Caco-2 (cell line): ENCODE data around the gene ADAM30. TPM values are rescaled to one million over a fixed set of nuclear protein-coding genes. Genes with fewer than 3 reads are reported as not detected.

Source experiments
- BruUV-seq: library from RNA; stranded (reverse); fragments of 400-500 nt; replicated peaks from 2 replicates; lab custom pipeline; 2021; lab: Mats Ljungman, UMichigan
- CTCF ChIA-PET: fragments of 300-600 bp; sonication (Branson Sonifier 250); formaldehyde crosslinking; loops from one replicate; lab custom pipeline; 2022; ENCODE audit warnings: antibody characterized with exemption; lab: Charles Lee
- POLR2A ChIA-PET: fragments of 300-600 bp; sonication (Branson Sonifier 250); formaldehyde crosslinking; loops from one replicate; lab custom pipeline; 2022; ENCODE audit warnings: antibody characterized with exemption; lab: Charles Lee
- DNase-seq, 2 experiments: peaks; one replicate each; pipeline versions ENCODE4 v3.0.0 to v3.0.0-alpha.2; 2020 to 2022
- H3K27me3 ChIP-seq: replicated peaks from 2 replicates; pipeline ENCODE4 v1.6.0; 2011; ENCODE audit warnings: low read length; ENCODE audit not compliant: control insufficient read depth, insufficient read depth
- H3K36me3 ChIP-seq: 2 replicates; pipeline ENCODE4 v1.5.1; 2011; ENCODE audit warnings: low read length; ENCODE audit not compliant: control insufficient read depth, insufficient read depth
- H3K4me1 ChIP-seq: fragments of 250-450 bp; sonication (Bioruptor Pico); 2 replicates; pipeline ENCODE4 v1.5.1; 2020; ENCODE audit warnings: mild to moderate bottlenecking
- H3K4me3 ChIP-seq: 2 replicates; pipeline ENCODE4 v1.5.1; 2011; ENCODE audit warnings: low read depth, mild to moderate bottlenecking, control low read depth, low read length
- H3K9me3 ChIP-seq: fragments of 250-450 bp; sonication (Bioruptor Pico); 2 replicates; pipeline ENCODE4 v1.5.1; 2020; ENCODE audit warnings: mild to moderate bottlenecking, moderate library complexity
- H3K27ac Mint-ChIP-seq: one replicate; pipeline ENCODE4 v1.8.0; 2022; ENCODE audit warnings: mixed read lengths; ENCODE audit not compliant: unreplicated experiment
- H3K27me3 Mint-ChIP-seq: one replicate; pipeline ENCODE4 v1.8.0; 2022; ENCODE audit warnings: mixed read lengths; ENCODE audit not compliant: insufficient read depth, unreplicated experiment
- H3K36me3 Mint-ChIP-seq: one replicate; pipeline ENCODE4 v1.8.0; 2022; ENCODE audit warnings: mild to moderate bottlenecking, mixed read lengths; ENCODE audit not compliant: insufficient read depth, unreplicated experiment
- H3K4me1 Mint-ChIP-seq: one replicate; pipeline ENCODE4 v1.8.0; 2022; ENCODE audit warnings: low read depth, mixed read lengths; ENCODE audit not compliant: unreplicated experiment
- H3K4me3 Mint-ChIP-seq: one replicate; pipeline ENCODE4 v1.8.0; 2022; ENCODE audit warnings: mild to moderate bottlenecking, moderate library complexity, mixed read lengths; ENCODE audit not compliant: unreplicated experiment
- H3K9me3 Mint-ChIP-seq: one replicate; pipeline ENCODE4 v1.8.0; 2022; ENCODE audit warnings: mixed read lengths; ENCODE audit not compliant: unreplicated experiment
- intact Hi-C: fragments of 100-400 bp; cut with micrococcal nuclease; formaldehyde crosslinking; loops from one replicate; pipeline ENCODE4 v1.10.0; 2022; ENCODE audit not compliant: unreplicated experiment
- total RNA-seq: library from RNA; stranded (reverse); gene quantifications from 2 replicates; pipeline ENCODE4 v1.2.3, GENCODE V29; 2022
- TF ChIP-seq, protein P1 (sequence below), 2 experiments: fragments of 200-600 bp in 1 of 2; IDR thresholded peaks; 1 replicate in 1 of 2; 2 replicates in 1 of 2; pipeline versions ENCODE4 v1.5.1 to v1.8.0; 2011 to 2022; ENCODE audit warnings: antibody characterized with exemption in 1 of 2, control low read depth in 1 of 2, inconsistent platforms in 1 of 2, low read depth in 1 of 2, low read length in 1 of 2, mild to moderate bottlenecking in 1 of 2, moderate library complexity in 1 of 2; ENCODE audit not compliant: insufficient read depth in 1 of 2, severe bottlenecking in 1 of 2, unreplicated experiment in 1 of 2

Gene ADAM30
- total RNA-seq, 1 experiment from 2014 or later, result not detected

DNA sequence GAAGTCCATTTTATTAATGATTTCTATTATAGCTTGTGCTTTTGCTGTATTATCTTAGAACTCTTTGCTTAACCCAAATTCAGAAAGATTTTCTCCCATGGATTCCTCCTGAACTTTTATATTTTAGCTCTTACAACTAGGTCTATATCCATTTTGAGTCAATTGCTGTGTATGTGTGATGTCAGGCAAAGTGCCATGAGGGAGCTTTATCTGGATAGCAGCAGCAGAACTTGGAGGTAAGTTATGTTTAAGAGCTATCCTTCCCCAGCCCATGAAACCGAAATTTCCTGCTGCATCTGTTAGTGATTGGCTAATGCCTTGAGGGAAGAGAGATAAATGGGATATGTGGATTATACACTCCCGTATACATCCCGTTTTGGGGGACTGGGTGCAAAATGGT lies 29.9 kb downstream of the ADAM30 start:
- ChIA-PET POLR2A (no interaction called here), CTCF (no interaction called here)

GRCh38 chr1:119865627-119866026 lies 30.7 kb downstream of the ADAM30 start:
- H3K27me3 Mint-ChIP-seq, result no peaks in the 10 kb centered on the region
- Histone ChIP-seq H3K4me3 (no peak overlapping the region), H3K27me3 (no peaks in the 10 kb centered on the region), H3K9me3 (no peaks in the 10 kb centered on the region), H3K36me3 (no peaks in the 10 kb centered on the region), H3K4me1 (no peaks in the 10 kb centered on the region)
- H3K9me3 Mint-ChIP-seq, result no peaks in the 10 kb centered on the region
- H3K36me3 Mint-ChIP-seq, result peaks cover 6% of the 10 kb centered on the region
- DNase-seq, result no peak
- intact Hi-C loops, result no loop called here
- ChIA-PET CTCF (no interaction called here), POLR2A (no interaction called here)
- no peak overlapping the region for H3K27ac Mint-ChIP-seq
- BruUV-seq, result no TSS peak
- TF ChIP-seq, protein P1, sequence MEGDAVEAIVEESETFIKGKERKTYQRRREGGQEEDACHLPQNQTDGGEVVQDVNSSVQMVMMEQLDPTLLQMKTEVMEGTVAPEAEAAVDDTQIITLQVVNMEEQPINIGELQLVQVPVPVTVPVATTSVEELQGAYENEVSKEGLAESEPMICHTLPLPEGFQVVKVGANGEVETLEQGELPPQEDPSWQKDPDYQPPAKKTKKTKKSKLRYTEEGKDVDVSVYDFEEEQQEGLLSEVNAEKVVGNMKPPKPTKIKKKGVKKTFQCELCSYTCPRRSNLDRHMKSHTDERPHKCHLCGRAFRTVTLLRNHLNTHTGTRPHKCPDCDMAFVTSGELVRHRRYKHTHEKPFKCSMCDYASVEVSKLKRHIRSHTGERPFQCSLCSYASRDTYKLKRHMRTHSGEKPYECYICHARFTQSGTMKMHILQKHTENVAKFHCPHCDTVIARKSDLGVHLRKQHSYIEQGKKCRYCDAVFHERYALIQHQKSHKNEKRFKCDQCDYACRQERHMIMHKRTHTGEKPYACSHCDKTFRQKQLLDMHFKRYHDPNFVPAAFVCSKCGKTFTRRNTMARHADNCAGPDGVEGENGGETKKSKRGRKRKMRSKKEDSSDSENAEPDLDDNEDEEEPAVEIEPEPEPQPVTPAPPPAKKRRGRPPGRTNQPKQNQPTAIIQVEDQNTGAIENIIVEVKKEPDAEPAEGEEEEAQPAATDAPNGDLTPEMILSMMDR (IDR thresholded peaks at IDR 0.05; ENCODE audit: insufficient read depth in 1 of 2, low read depth in 1 of 2, low read length in 1 of 2, severe bottlenecking in 1 of 2, unreplicated experiment in 1 of 2), result no peak
- peaks cover 6% of the 10 kb centered on the region for H3K4me1 Mint-ChIP-seq
- no peak overlapping the region for H3K4me3 Mint-ChIP-seq

More for the DNA sequence above, 29.9 kb downstream of the ADAM30 start:
- Mint-ChIP-seq H3K4me3 (no peak overlapping the region), H3K36me3 (peaks cover 6% of the 10 kb centered on the region), H3K27ac (no peak overlapping the region), H3K4me1 (peaks cover 2% of the 10 kb centered on the region), H3K27me3 (no peaks in the 10 kb centered on the region), H3K9me3 (no peaks in the 10 kb centered on the region)
- H3K36me3 ChIP-seq, result no peaks in the 10 kb centered on the region
- no peak overlapping the region for H3K4me3 ChIP-seq
- TF ChIP-seq, protein P1 (IDR thresholded peaks at IDR 0.05; ENCODE audit: insufficient read depth in 1 of 2, low read depth in 1 of 2, low read length in 1 of 2, severe bottlenecking in 1 of 2, unreplicated experiment in 1 of 2), result no peak
- DNase-seq, result no peak
- H3K4me1 ChIP-seq, result no peaks in the 10 kb centered on the region
- H3K9me3 ChIP-seq, result no peaks in the 10 kb centered on the region
- BruUV-seq, result no TSS peak
- no peaks in the 10 kb centered on the region for H3K27me3 ChIP-seq
- intact Hi-C loops, result no loop called here

GRCh38 chr1:119862276-119862675 lies 34.0 kb downstream of the ADAM30 start:
- Mint-ChIP-seq H3K4me1 (peaks cover 6% of the 10 kb centered on the region), H3K4me3 (no peak overlapping the region), H3K36me3 (no peaks in the 10 kb centered on the region), H3K27me3 (no peaks in the 10 kb centered on the region), H3K9me3 (no peaks in the 10 kb centered on the region), H3K27ac (no peak overlapping the region)
- CTCF ChIA-PET, result no interaction called here
- Histone ChIP-seq H3K4me3 (no peak overlapping the region), H3K36me3 (no peaks in the 10 kb centered on the region), H3K4me1 (no peaks in the 10 kb centered on the region), H3K27me3 (no peaks in the 10 kb centered on the region), H3K9me3 (no peaks in the 10 kb centered on the region)
- intact Hi-C loops, result loop anchor here (5.0 kb wide), 1 partner anchor 35 kb away; no protein-coding TSS in a partner anchor
- TF ChIP-seq, protein P1 (IDR thresholded peaks at IDR 0.05; ENCODE audit: insufficient read depth in 1 of 2, low read depth in 1 of 2, low read length in 1 of 2, severe bottlenecking in 1 of 2, unreplicated experiment in 1 of 2), result no peak
- BruUV-seq, result no TSS peak
- POLR2A ChIA-PET, result no interaction called here
- DNase-seq, result no peak
